ENCODE results near the gene ZNF441.

- TF ChIP-seq CTCF (conservative IDR thresholded peaks at IDR 0.05; ENCODE audit: low read depth, low read length) (no peak), POLR2A (IDR thresholded peaks at IDR 0.05; ENCODE audit: low read depth, low read length) (no peak), BHLHE40 (IDR thresholded peaks at IDR 0.05; ENCODE audit: low read depth, low read length) (no peak), MAFK (IDR thresholded peaks at IDR 0.05; ENCODE audit: low read depth, low read length) (no peak)
- TF ChIP-seq, protein P1, sequence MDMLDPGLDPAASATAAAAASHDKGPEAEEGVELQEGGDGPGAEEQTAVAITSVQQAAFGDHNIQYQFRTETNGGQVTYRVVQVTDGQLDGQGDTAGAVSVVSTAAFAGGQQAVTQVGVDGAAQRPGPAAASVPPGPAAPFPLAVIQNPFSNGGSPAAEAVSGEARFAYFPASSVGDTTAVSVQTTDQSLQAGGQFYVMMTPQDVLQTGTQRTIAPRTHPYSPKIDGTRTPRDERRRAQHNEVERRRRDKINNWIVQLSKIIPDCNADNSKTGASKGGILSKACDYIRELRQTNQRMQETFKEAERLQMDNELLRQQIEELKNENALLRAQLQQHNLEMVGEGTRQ (IDR thresholded peaks at IDR 0.05; ENCODE audit: low read depth, low read length), result no peak
Measured at GRCh38 chr19:11722414-11722813, 44.4 kb upstream of the ZNF441 start.
